ENCODE data around the gene TTC34.
A peak's percentile ranks its signal among the peaks of the same experiment; 100 is the strongest.
"Not testable (repeated sequence)": the region's sequence is repeated elsewhere in the genome, so short reads cannot be mapped to it uniquely, and the experiment has no call there.

The TTC34 gene

GRCh38 chr1:2671656-2672055 is 129.8 kb downstream of the TTC34 start:
- DNase-seq (ENCODE audit: low read depth in 3 of 3), result not testable (repeated sequence)

GRCh38 chr1:2659806-2660205 is 141.7 kb downstream of the TTC34 start:
- DNase-seq (ENCODE audit: low read depth in 3 of 3), result not testable (repeated sequence)

- DNase-seq (ENCODE audit: low read depth in 3 of 3), result not testable (repeated sequence)
These were observed 143.6 kb downstream of the TTC34 start for GRCh38 chr1:2657909-2658308.

DNA sequence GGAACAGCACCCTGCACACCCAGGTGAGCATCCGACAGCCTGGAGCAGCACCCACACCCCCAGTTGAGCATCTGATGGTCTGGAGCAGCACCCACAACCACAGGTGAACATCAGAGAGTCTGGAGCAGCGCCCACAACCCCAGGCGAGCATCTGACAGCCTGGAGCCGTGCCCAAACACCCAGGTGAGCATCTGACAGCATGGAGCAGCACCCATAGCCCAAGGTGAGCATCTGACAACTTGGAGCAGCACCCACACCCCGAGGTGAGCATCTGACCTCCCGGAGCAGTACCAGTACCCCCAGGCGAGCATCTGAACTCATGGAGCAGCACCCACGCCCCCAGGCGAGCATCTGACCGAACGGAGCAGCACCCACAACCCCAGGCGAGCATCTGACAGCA is 144.4 kb downstream of the TTC34 start:
- DNase-seq (ENCODE audit: low read depth in 3 of 3), result not testable (repeated sequence)

GRCh38 chr1:2655598-2656434 is 145.7 kb downstream of the TTC34 start:
- DNase-seq (ENCODE audit: low read depth in 3 of 3), result not testable (repeated sequence)

DNA sequence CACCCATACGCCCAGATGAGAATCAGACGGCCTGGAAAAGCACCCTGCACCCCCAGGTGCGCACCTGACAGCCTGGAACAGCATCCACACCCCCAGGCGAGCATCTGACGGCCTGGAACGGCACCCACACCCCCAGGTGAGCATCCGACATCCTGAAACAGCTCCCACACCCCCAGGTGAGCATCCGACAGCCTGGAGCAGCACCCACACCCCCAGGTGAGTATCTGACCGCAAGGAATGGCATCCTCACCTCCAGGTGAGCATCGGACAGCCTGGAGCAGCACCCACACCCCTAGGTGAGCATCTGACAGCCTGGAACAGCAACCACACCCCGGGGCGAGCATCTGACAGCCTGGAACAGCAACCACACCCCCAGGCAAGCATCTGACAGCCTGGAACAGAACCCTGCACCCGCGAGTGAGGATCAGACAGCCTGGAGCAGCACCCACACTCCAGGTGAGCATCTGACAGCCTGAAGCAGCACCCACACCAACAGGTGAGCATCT is 147.0 kb downstream of the TTC34 start:
- not testable (repeated sequence) for DNase-seq (ENCODE audit: low read depth in 3 of 3)

- DNase-seq (ENCODE audit: low read depth in 3 of 3), result not testable (repeated sequence)
These were observed 147.6 kb downstream of the TTC34 start for GRCh38 chr1:2653741-2654442.

DNA sequence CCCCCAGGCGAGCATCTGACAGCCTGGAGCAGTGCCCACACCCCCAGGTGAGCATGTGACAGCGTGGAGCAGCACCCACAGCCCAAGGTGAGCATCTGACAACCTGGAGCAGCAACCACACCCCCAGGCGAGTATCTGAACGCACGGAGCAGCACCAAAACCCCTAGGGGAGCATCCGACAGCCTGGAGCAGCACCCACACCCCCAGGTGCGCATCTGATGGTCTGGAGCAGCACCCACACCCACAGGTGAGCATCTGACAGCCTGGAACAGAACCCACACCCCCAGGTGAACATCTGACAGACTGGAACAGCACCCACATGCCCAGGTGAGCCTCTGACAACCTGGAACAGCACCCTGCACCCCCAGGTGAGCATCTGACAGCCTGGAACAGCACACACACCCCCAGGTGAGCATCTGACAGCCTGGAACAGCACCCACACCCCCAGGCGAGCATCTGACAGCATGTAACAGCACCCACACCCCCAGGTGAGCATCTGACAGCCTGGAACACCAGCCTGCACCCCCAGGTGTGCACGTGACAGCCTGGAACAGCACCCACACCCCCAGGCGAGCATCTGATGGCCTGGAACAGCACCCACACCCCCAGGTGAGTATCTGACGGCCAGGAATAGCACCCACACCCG is 148.4 kb downstream of the TTC34 start:
- DNase-seq (ENCODE audit: low read depth in 3 of 3), result not testable (repeated sequence)

DNA sequence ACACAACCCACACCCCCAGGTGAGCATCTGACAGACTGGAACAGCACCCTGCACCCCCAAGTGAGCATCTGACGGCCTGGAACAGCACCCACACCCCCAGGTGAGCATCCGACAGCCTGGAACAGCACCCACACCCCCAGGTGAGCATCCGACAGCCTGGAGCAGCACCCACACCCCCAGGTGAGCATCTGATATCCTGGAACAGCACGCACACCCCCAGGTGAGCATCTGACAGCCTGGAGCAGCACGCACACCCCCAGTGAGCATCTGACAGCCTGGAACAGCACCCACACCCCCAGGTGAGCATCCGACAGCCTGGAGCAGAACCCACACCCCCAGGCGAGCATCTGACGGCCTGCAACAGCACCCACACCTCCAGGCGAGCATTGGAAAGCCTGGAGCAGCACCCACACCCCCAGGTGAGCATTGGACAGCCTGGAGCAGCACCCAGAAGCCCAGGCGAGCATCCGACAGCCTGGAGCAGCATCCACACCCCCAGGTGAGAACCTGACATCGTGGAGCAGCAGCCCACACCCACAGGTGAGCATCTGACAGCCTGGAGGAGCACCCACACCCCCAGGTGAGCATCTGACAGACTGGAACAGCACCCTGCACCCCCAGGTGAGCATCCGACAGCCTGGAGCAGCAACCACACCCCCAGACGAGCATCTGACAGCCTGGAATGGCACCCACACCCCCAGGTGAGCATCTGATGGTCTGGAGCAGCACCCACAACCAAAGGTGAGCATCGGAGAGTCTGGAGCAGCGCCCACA is 149.2 kb downstream of the TTC34 start:
- not testable (repeated sequence) for DNase-seq (ENCODE audit: low read depth in 3 of 3)

GRCh38 chr1:2650967-2651645 is 150.4 kb downstream of the TTC34 start:
- no peak for DNase-seq (ENCODE audit: low read depth in 3 of 3)

DNA sequence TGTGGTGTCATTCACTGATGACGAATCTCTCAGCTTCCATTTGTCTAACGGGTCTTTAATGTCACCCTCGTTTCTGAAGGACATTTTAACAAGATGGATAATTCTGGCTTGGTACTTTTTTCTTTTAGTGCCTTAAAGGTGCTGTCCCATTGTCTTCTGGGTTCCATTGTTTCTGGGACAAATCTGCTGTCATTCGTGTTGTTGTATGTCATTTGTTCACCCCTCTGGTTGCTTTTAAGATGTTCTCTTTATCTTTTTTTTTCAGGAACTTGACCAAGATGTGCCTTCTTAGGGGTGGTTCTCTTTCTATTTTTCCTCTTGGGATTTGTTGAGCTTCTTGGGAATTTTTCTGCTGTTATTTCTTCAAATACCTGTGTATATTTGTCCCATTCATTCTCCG is 154.7 kb downstream of the TTC34 start:
- DNase-seq (ENCODE audit: low read depth in 3 of 3), result no peak

DNA sequence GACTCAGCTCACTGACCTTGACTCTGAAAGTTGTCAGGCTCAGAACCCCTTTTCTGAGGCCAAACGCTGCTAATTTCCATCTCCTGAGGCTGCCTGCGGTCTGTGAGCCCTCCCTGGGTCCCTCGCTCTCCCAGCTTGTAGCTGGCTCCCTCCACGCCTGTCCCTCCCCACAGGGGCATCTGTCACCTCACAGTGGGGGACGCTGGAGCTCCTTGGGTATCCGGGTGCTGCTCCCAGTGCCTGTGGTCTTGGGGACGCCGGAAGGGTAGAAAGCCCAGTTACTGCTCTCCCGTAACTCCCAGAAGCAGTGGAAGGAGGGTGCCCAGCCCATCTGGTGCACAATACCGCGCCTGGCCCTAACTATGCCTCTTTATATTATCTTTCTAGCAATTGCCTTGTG is 155.7 kb downstream of the TTC34 start:
- no peak for DNase-seq (ENCODE audit: low read depth in 3 of 3)

- DNase-seq (ENCODE audit: low read depth in 3 of 3), result no peak
These were observed 156.3 kb downstream of the TTC34 start for GRCh38 chr1:2645143-2645542.

- DNase-seq (ENCODE audit: low read depth in 3 of 3), result no peak
These were observed 156.8 kb downstream of the TTC34 start for GRCh38 chr1:2644591-2645101.

DNA sequence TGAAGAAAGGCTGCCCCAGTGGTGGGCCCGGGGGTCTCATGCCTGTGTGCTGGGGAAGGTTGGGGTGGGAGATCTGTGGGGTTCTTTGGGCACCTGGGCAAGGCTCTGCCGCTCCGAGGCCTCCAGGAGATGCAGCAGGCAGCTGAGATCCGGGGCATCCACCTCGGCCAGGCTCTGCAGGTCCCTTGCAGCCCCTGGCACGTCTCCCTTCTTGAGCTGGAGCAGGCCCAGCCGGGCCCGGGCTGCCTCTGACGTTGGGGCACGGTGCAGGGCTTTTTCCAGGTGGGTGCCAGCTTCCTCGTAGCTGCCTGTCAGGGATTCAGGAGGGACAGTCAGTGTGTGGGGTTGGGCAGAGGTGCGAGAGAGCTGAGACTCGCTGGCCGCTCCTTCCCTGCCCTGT is 157.3 kb downstream of the TTC34 start:
- no peak for DNase-seq (ENCODE audit: low read depth in 3 of 3)

GRCh38 chr1:2643414-2644077 is 157.9 kb downstream of the TTC34 start:
- no peak for DNase-seq (ENCODE audit: low read depth in 3 of 3)

GRCh38 chr1:2642560-2643413 is 158.7 kb downstream of the TTC34 start:
- DNase-seq (ENCODE audit: low read depth in 3 of 3), result peak; percentile 81 to 91 (median 88)

- no peak for DNase-seq (ENCODE audit: low read depth in 3 of 3)
These were observed 159.3 kb downstream of the TTC34 start for GRCh38 chr1:2642131-2642559.

Data from stimulated activated CD4-positive, alpha-beta T cell treated with anti-CD3 and anti-CD28 coated beads, TNF-alpha, amount 100 ng/mL, for 4 hours (primary cell).